PFSK-1 (cell line): ENCODE measurements around the gene PI3.

Experiments used
- SIN3A ChIP-seq: IDR thresholded peaks from 2 replicates; pipeline ENCODE4 v1.6.1; 2012; ENCODE audit warnings: mild to moderate bottlenecking, low read length, moderate library complexity, borderline replicate concordance; ENCODE audit not compliant: insufficient read depth
- TF ChIP-seq, protein P1 (sequence below), 2 experiments: IDR thresholded peaks; 2 replicates each; pipeline versions ENCODE4 v1.6.1 to v1.8.0; 2011 to 2012; ENCODE audit warnings: low read depth in 2 of 2, low read length in 2 of 2, control low read depth in 1 of 2, inconsistent platforms in 1 of 2, mild to moderate bottlenecking in 1 of 2, moderate library complexity in 1 of 2; ENCODE audit not compliant: insufficient read depth in 1 of 2

Gene PI3

DNA sequence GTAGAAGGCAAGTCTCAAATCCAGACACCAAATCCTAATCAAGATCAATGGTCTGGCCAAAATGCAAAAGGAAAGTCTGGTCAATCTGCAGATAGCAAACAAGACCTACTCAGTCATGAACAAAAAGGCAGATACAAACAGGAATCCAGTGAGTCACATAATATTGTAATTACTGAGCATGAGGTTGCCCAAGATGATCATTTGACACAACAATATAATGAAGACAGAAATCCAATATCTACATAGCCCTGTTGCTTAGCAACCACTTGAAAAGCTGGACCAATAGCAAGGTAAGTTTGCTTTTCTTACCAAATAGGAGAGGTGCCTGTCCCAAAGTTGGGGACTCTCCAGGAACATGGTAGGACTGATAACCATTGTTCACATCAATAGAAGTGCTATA is 48.4 kb downstream of the PI3 start:
- TF ChIP-seq, protein P1, sequence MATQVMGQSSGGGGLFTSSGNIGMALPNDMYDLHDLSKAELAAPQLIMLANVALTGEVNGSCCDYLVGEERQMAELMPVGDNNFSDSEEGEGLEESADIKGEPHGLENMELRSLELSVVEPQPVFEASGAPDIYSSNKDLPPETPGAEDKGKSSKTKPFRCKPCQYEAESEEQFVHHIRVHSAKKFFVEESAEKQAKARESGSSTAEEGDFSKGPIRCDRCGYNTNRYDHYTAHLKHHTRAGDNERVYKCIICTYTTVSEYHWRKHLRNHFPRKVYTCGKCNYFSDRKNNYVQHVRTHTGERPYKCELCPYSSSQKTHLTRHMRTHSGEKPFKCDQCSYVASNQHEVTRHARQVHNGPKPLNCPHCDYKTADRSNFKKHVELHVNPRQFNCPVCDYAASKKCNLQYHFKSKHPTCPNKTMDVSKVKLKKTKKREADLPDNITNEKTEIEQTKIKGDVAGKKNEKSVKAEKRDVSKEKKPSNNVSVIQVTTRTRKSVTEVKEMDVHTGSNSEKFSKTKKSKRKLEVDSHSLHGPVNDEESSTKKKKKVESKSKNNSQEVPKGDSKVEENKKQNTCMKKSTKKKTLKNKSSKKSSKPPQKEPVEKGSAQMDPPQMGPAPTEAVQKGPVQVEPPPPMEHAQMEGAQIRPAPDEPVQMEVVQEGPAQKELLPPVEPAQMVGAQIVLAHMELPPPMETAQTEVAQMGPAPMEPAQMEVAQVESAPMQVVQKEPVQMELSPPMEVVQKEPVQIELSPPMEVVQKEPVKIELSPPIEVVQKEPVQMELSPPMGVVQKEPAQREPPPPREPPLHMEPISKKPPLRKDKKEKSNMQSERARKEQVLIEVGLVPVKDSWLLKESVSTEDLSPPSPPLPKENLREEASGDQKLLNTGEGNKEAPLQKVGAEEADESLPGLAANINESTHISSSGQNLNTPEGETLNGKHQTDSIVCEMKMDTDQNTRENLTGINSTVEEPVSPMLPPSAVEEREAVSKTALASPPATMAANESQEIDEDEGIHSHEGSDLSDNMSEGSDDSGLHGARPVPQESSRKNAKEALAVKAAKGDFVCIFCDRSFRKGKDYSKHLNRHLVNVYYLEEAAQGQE (IDR thresholded peaks at IDR 0.05; ENCODE audit: insufficient read depth in 1 of 2, low read depth in 2 of 2, low read length in 2 of 2): no peak
- no peak for TF ChIP-seq SIN3A
